Measurements from ENCODE around the gene PLEKHH2. TPM values are rescaled to one million over a fixed set of nuclear protein-coding genes. Genes with fewer than 3 reads are reported as not detected.
A peak's percentile ranks its signal among the peaks of the same experiment; 100 is the strongest.
"Not testable (repeated sequence)": the region's sequence is repeated elsewhere in the genome, so short reads cannot be mapped to it uniquely, and the experiment has no call there.

The PLEKHH2 gene
- polyA plus RNA-seq, 1 of the 3 experiments (the other 2 are of a cell fraction): 1.9 TPM

DNA sequence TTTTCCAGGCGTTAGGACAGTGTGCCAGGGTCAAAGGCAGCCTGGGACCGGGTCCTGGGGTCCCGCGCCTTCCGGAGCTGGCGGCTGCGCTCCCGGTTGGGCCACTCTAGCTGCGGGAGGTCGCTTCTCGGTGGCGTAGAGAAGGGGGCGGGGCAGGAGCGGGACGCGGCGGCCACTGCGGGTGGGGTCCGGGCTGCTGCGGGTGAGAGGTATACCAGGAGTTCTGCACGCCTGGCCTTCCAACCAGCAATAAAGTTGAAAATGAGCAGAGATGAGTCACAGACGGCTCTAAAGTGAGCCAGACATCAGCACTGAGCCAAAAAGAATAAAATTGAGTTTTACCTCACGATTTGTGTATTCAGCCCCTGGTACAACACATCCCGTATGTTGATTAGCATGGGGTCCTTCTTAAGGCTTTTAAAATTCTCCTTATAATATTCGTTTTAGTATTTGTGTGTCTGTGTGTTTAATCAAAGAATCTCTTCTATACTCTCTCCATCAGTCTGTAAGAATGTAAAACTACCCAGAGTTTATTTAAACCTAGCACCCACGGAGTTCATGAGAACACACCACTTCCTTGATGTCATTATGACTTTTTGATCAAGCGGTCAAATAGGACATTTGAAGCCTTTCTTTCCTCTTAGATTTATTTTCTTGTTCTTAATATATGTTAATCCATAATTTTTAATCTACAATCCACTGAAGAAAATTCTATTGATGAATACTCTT lies 39.4 kb downstream of the PLEKHH2 start, which contains the start of gene C1GALT1C1L:
Gene C1GALT1C1L, minus strand, starts transcription at position 108 of the 729 bp plus-strand sequence. Its CDS starts 107 bp downstream, at position 1.
- Histone ChIP-seq H3K27me3 (ENCODE audit: insufficient read depth) (no peaks in the 10 kb centered on the region), H3K9me3 (no peaks in the 10 kb centered on the region), H4K20me1 (ENCODE audit: insufficient read depth) (no peaks in the 10 kb centered on the region), H3K4me2 (peak within 1 kb of the TSS; percentile 70), H3K4me1 (ENCODE audit: control insufficient read depth in 1 of 2, insufficient read depth in 2 of 2, low read depth in 1 of 2, low read length in 1 of 2) (no peaks in the 10 kb centered on the region; a peak in 2 of 4 replicates), H3K27ac (ENCODE audit: low read depth in 2 of 2, low read length in 1 of 2) (peak within 1 kb of the TSS in 1 of 2 experiments; percentile 20; a peak in 3 of 4 replicates), H3K36me3 (replicated peaks in 1 of 2; ENCODE audit: control insufficient read depth in 1 of 2, insufficient read depth in 2 of 2, low read length in 1 of 2) (no peaks in the 10 kb centered on the region), H3K79me2 (ENCODE audit: insufficient read depth) (no peaks in the 10 kb centered on the region), H3K9me2 (no peaks in the 10 kb centered on the region), H3F3A (replicated peaks; ENCODE audit: insufficient read depth) (peaks cover 8% of the 10 kb centered on the region), H3K4me3 (ENCODE audit: low read depth in 2 of 2, low read length in 1 of 2) (peak within 1 kb of the TSS; percentile 57), H2AFZ (ENCODE audit: low read depth) (peak within 1 kb of the TSS; percentile 91), H3K9ac (peak within 1 kb of the TSS; percentile 45)
- no peak for TF ChIP-seq NRF1 (IDR thresholded peaks at IDR 0.05; ENCODE audit: low read depth, low read length)
- TF ChIP-seq POLR2AphosphoS5 (IDR thresholded peaks at IDR 0.05; ENCODE audit: low read depth, low read length): peak; percentile 50; the same call in 1 of the 2 replicates
- TF ChIP-seq, protein P1, sequence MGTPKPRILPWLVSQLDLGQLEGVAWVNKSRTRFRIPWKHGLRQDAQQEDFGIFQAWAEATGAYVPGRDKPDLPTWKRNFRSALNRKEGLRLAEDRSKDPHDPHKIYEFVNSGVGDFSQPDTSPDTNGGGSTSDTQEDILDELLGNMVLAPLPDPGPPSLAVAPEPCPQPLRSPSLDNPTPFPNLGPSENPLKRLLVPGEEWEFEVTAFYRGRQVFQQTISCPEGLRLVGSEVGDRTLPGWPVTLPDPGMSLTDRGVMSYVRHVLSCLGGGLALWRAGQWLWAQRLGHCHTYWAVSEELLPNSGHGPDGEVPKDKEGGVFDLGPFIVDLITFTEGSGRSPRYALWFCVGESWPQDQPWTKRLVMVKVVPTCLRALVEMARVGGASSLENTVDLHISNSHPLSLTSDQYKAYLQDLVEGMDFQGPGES (IDR thresholded peaks at IDR 0.05; ENCODE audit: low read depth, low read length): no peak
- peak; percentile 41; the same call in 1 of the 2 replicates for TF ChIP-seq TCF12 (IDR thresholded peaks at IDR 0.05)
- TF ChIP-seq FOSL2 (IDR thresholded peaks at IDR 0.05; ENCODE audit: borderline replicate concordance, low read depth): peak; percentile 71
- peak; percentile 13; the same call in 1 of the 2 replicates for TF ChIP-seq NFIC (IDR thresholded peaks at IDR 0.05; ENCODE audit: borderline replicate concordance)
- TF ChIP-seq, protein P2, sequence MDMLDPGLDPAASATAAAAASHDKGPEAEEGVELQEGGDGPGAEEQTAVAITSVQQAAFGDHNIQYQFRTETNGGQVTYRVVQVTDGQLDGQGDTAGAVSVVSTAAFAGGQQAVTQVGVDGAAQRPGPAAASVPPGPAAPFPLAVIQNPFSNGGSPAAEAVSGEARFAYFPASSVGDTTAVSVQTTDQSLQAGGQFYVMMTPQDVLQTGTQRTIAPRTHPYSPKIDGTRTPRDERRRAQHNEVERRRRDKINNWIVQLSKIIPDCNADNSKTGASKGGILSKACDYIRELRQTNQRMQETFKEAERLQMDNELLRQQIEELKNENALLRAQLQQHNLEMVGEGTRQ (IDR thresholded peaks at IDR 0.05; ENCODE audit: borderline replicate concordance, low read depth, low read length): no peak
- TF ChIP-seq MXI1 (IDR thresholded peaks at IDR 0.05; ENCODE audit: low read depth, low read length): no peak
- peak; percentile 38; the same call in 1 of the 2 replicates for TF ChIP-seq TAF1 (IDR thresholded peaks at IDR 0.05; ENCODE audit: borderline replicate concordance, low read depth, low read length)
- peak; percentile 26 for TF ChIP-seq CHD2 (IDR thresholded peaks at IDR 0.05; ENCODE audit: low read length, partially characterized antibody)
- TF ChIP-seq SIN3A (IDR thresholded peaks at IDR 0.05; ENCODE audit: borderline replicate concordance, low read depth, low read length): 0 out of 2 replicates have a peak, but pooled peaks have one; percentile 63
- no peak for TF ChIP-seq JUND (IDR thresholded peaks at IDR 0.05)
- TF ChIP-seq, protein P3, sequence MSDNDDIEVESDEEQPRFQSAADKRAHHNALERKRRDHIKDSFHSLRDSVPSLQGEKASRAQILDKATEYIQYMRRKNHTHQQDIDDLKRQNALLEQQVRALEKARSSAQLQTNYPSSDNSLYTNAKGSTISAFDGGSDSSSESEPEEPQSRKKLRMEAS (IDR thresholded peaks at IDR 0.05; ENCODE audit: low read depth): no peak
- no peak for TF ChIP-seq TEAD4 (IDR thresholded peaks at IDR 0.05; ENCODE audit: borderline replicate concordance, insufficient read depth)
- peak; percentile 50; the same call in 1 of the 2 replicates for TF ChIP-seq GABPA (IDR thresholded peaks at IDR 0.05; ENCODE audit: low read depth)
- 0 out of 2 replicates have a peak, but pooled peaks have one; percentile 29 for TF ChIP-seq ELF1 (IDR thresholded peaks at IDR 0.05)
- peak; percentile 93 for DNase-seq
- CTCF ChIA-PET: interaction anchor here (1.1 kb wide), 1 partner anchor 99 kb away, joined by 3 read pairs; no protein-coding TSS in a partner anchor
- POLR2A ChIA-PET: interaction anchor here (1.3 kb wide), 2 partner anchors 9 to 81 kb away, joined by 3 read pairs; partner anchors contain the start of gene THADA
- 17% methylated on average over 27 of the region's 27 CpGs for WGBS (ENCODE audit: low lambda C conversion rate)

DNA sequence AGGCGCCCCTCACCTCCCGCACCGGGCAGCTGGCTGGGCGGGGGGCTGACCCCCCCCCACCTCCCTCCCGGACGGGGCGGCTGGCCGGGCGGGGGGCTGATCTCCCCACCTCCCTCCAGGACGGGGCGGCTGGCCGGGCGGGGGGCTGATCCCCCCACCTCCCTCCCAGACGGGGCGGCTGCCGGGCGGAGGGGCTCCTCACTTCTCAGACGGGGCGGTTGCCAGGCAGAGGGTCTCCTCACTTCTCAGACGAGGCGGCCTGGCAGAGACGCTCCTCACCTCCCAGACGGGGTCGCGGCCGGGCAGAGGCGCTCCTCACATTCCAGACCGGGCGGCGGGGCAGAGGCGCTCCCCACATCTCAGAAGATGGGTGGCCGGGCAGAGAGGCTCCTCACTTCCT lies 40.7 kb downstream of the PLEKHH2 start:
- DNase-seq; H3K4me3 ChIP-seq (ENCODE audit: low read depth in 2 of 2, low read length in 1 of 2); H2AFZ ChIP-seq (ENCODE audit: low read depth); CTCF ChIA-PET; H3K9me2 ChIP-seq; H3K4me1 ChIP-seq (ENCODE audit: control insufficient read depth in 1 of 2, insufficient read depth in 2 of 2, low read depth in 1 of 2, low read length in 1 of 2); H4K20me1 ChIP-seq (ENCODE audit: insufficient read depth); H3K79me2 ChIP-seq (ENCODE audit: insufficient read depth); H3K4me2 ChIP-seq; POLR2A ChIA-PET; H3K9ac ChIP-seq; H3K27me3 ChIP-seq (ENCODE audit: insufficient read depth); H3K9me3 ChIP-seq; H3F3A ChIP-seq (replicated peaks; ENCODE audit: insufficient read depth); H3K36me3 ChIP-seq (replicated peaks in 1 of 2; ENCODE audit: control insufficient read depth in 1 of 2, insufficient read depth in 2 of 2, low read length in 1 of 2); H3K27ac ChIP-seq (ENCODE audit: low read depth in 2 of 2, low read length in 1 of 2): not testable (repeated sequence)
- 78% methylated on average over 7 of the region's 32 CpGs for whole genome bisulfite sequencing (ENCODE audit: low lambda C conversion rate)
